H9 (cell line): ENCODE results near the gene SCAMP3. TPM values are rescaled to one million over a fixed set of nuclear protein-coding genes. Genes with fewer than 3 reads are reported as not detected.
"Not testable (repeated sequence)": the region's sequence is repeated elsewhere in the genome, so short reads cannot be mapped to it uniquely, and the experiment has no call there.

Source experiments
- DNase-seq: peaks from one replicate; pipeline ENCODE4 v3.0.0-alpha.2; 2017
- H2AFZ ChIP-seq: one replicate; pipeline ENCODE4 v1.6.1; 2013; ENCODE audit warnings: mild to moderate bottlenecking, low read length, control low read depth, moderate library complexity
- H2AK5ac ChIP-seq: 2 replicates; pipeline ENCODE4 v1.6.1; 2013; ENCODE audit warnings: low read length, control low read depth, mixed read lengths; ENCODE audit not compliant: insufficient read length
- H2BK120ac ChIP-seq: one replicate; pipeline ENCODE4 v1.6.1; 2013; ENCODE audit warnings: low read depth, mild to moderate bottlenecking, low read length, control low read depth, inconsistent platforms; ENCODE audit not compliant: poor library complexity, severe bottlenecking
- H2BK12ac ChIP-seq: 2 replicates; pipeline ENCODE4 v1.6.1; 2013; ENCODE audit warnings: low read length, control low read depth, mixed read lengths, low read depth; ENCODE audit not compliant: insufficient read length
- H2BK15ac ChIP-seq: 2 replicates; pipeline ENCODE4 v1.6.1; 2013; ENCODE audit warnings: low read depth, low read length, control low read depth
- H2BK20ac ChIP-seq: one replicate; pipeline ENCODE4 v1.6.1; 2013; ENCODE audit warnings: low read depth, mild to moderate bottlenecking, low read length, control low read depth, inconsistent platforms; ENCODE audit not compliant: poor library complexity, severe bottlenecking
- H2BK5ac ChIP-seq: 2 replicates; pipeline ENCODE4 v1.6.1; 2013; ENCODE audit warnings: low read length, control low read depth, mixed read lengths; ENCODE audit not compliant: insufficient read length
- H3K14ac ChIP-seq: 2 replicates; pipeline ENCODE4 v1.6.1; 2013; ENCODE audit warnings: low read length, control low read depth; ENCODE audit not compliant: insufficient read depth
- H3K18ac ChIP-seq: 2 replicates; pipeline ENCODE4 v1.6.1; 2013; ENCODE audit warnings: low read depth, mild to moderate bottlenecking, mixed read lengths, low read length, control low read depth; ENCODE audit not compliant: insufficient read length
- H3K23ac ChIP-seq: 2 replicates; pipeline ENCODE4 v1.6.1; 2013; ENCODE audit warnings: low read length, control low read depth, mixed read lengths, low read depth; ENCODE audit not compliant: insufficient read length
- H3K23me2 ChIP-seq: 2 replicates; pipeline ENCODE4 v1.6.1; 2013; ENCODE audit warnings: low read depth, mild to moderate bottlenecking, mixed read lengths, low read length, control low read depth; ENCODE audit not compliant: insufficient read length, poor library complexity, severe bottlenecking
- H3K27ac ChIP-seq: 2 replicates; pipeline ENCODE4 v1.5.1; 2013; ENCODE audit warnings: low read length, control low read depth, mixed read lengths, low read depth; ENCODE audit not compliant: insufficient read length
- H3K27me3 ChIP-seq: 2 replicates; pipeline ENCODE4 v1.6.1; 2013; ENCODE audit warnings: low read length, control low read depth, inconsistent platforms; ENCODE audit not compliant: insufficient read depth
- H3K4ac ChIP-seq: 2 replicates; pipeline ENCODE4 v1.6.1; 2013; ENCODE audit warnings: low read depth, mild to moderate bottlenecking, control low read depth, inconsistent platforms, low read length, moderate library complexity
- H3K4me1 ChIP-seq: 2 replicates; pipeline ENCODE4 v1.6.1; 2013; ENCODE audit warnings: low read length, control low read depth, inconsistent platforms; ENCODE audit not compliant: insufficient read depth
- H3K4me2 ChIP-seq: 2 replicates; pipeline ENCODE4 v1.6.1; 2013; ENCODE audit warnings: low read length, control low read depth, mixed read lengths; ENCODE audit not compliant: insufficient read length, insufficient read depth
- H3K56ac ChIP-seq: 2 replicates; pipeline ENCODE4 v1.6.1; 2013; ENCODE audit warnings: low read depth, mild to moderate bottlenecking, mixed read lengths, low read length, control low read depth; ENCODE audit not compliant: insufficient read length
- H3K79me1 ChIP-seq: 2 replicates; pipeline ENCODE4 v1.6.1; 2013; ENCODE audit warnings: low read depth, mild to moderate bottlenecking, moderate library complexity, low read length, control low read depth, inconsistent platforms; ENCODE audit not compliant: insufficient read depth, poor library complexity, severe bottlenecking
- H3K79me2 ChIP-seq: 2 replicates; pipeline ENCODE4 v1.6.1; 2013; ENCODE audit warnings: low read length, control low read depth, inconsistent platforms; ENCODE audit not compliant: insufficient read depth
- H3K9ac ChIP-seq: 2 replicates; pipeline ENCODE4 v1.6.1; 2013; ENCODE audit warnings: low read length, control low read depth, mixed read lengths; ENCODE audit not compliant: insufficient read length; ENCODE audit errors: extremely low read depth
- H3K9me3 ChIP-seq: one replicate; pipeline ENCODE4 v1.6.1; 2013; ENCODE audit warnings: low read depth, low read length, inconsistent platforms; ENCODE audit not compliant: control insufficient read depth
- H3T11ph ChIP-seq: one replicate; pipeline ENCODE4 v1.6.1; 2013; ENCODE audit warnings: mild to moderate bottlenecking, low read length, control low read depth, inconsistent platforms
- H4K20me1 ChIP-seq: one replicate; pipeline ENCODE4 v1.6.1; 2013; ENCODE audit not compliant: control insufficient read depth, insufficient read length, insufficient read depth
- H4K5ac ChIP-seq: 2 replicates; pipeline ENCODE4 v1.6.1; 2013; ENCODE audit warnings: low read depth, mild to moderate bottlenecking, mixed read lengths, low read length, control low read depth; ENCODE audit not compliant: insufficient read length
- H4K8ac ChIP-seq: replicated peaks from 2 replicates; pipeline ENCODE4 v1.6.1; 2013; ENCODE audit warnings: low read length, control low read depth, mixed read lengths, low read depth; ENCODE audit not compliant: insufficient read length
- H4K91ac ChIP-seq: 2 replicates; pipeline ENCODE4 v1.6.1; 2013; ENCODE audit warnings: low read depth, mild to moderate bottlenecking, moderate library complexity, mixed read lengths, low read length, control low read depth; ENCODE audit not compliant: insufficient read length
- H3K27ac Mint-ChIP-seq, 3 experiments: 2 replicates in 2 of 3; 3 replicates in 1 of 3; pipeline ENCODE4 v1.8.0; 2020 to 2021; ENCODE audit warnings: mixed read lengths in 3 of 3, mild to moderate bottlenecking in 1 of 3, moderate library complexity in 1 of 3
- H3K27me3 Mint-ChIP-seq: 2 replicates; pipeline ENCODE4 v1.8.0; 2021; ENCODE audit warnings: low read depth, mild to moderate bottlenecking, moderate library complexity, mixed read lengths
- H3K36me3 Mint-ChIP-seq, 3 experiments: 2 replicates in 2 of 3; 3 replicates in 1 of 3; pipeline ENCODE4 v1.8.0; 2020 to 2021; ENCODE audit warnings: low read depth in 3 of 3, mixed read lengths in 3 of 3; ENCODE audit not compliant: insufficient read depth in 1 of 3
- H3K4me1 Mint-ChIP-seq, 2 experiments: 2 replicates each; pipeline ENCODE4 v1.8.0; 2020; ENCODE audit warnings: mixed read lengths in 2 of 2
- H3K4me3 Mint-ChIP-seq, 2 experiments: 2 replicates in 1 of 2; 3 replicates in 1 of 2; pipeline ENCODE4 v1.8.0; 2020 to 2021; ENCODE audit warnings: mild to moderate bottlenecking in 2 of 2, mixed read lengths in 2 of 2, moderate library complexity in 1 of 2
- H3K9me3 Mint-ChIP-seq, 2 experiments: 2 replicates in 1 of 2; 3 replicates in 1 of 2; pipeline ENCODE4 v1.8.0; 2020; ENCODE audit warnings: mild to moderate bottlenecking in 2 of 2, mixed read lengths in 2 of 2, moderate library complexity in 1 of 2
- WGBS: extraction: QIAGEN DNeasy Blood & Tissue Kit; methylation state at CpG from one replicate; pipeline ENCODE4 v1.1.7; 2013; ENCODE audit warnings: missing lambda C conversion rate, low lambda C conversion rate, mixed read lengths; ENCODE audit not compliant: insufficient read length; ENCODE audit errors: extremely low coverage; 5-methylcytosine and 5-hydroxymethylcytosine counted together
- total RNA-seq: library from RNA; stranded (reverse); gene quantifications from 2 replicates; pipeline ENCODE4 v1.2.1, GENCODE V29; 2021

The SCAMP3 gene
- total RNA-seq, 1 experiment from 2014 or later = 52.5 TPM

DNA sequence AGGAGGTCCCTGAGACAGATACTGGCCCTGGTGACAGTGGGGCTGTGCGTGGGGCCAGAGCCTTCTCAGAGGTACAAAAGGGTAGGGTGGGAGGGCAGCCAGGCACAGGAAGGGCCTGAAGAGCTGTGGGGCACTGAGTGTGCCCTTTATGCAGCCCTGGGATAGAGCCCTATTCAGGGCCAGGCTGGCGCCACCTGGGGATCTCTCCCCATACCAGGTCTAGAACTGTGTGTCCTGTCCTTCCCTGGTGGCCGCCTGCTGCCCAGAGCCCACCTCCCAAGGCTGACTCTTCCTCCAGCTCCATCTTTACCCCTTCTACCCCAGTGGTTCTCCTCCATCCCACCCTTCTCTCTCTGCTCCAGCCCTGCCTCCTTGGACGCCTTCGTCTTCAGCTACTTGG, 28.7 kb downstream of the SCAMP3 start:
- no CpG with 5 or more reads among the region's 5 CpGs for WGBS
- not testable (repeated sequence) for H4K8ac ChIP-seq

DNA sequence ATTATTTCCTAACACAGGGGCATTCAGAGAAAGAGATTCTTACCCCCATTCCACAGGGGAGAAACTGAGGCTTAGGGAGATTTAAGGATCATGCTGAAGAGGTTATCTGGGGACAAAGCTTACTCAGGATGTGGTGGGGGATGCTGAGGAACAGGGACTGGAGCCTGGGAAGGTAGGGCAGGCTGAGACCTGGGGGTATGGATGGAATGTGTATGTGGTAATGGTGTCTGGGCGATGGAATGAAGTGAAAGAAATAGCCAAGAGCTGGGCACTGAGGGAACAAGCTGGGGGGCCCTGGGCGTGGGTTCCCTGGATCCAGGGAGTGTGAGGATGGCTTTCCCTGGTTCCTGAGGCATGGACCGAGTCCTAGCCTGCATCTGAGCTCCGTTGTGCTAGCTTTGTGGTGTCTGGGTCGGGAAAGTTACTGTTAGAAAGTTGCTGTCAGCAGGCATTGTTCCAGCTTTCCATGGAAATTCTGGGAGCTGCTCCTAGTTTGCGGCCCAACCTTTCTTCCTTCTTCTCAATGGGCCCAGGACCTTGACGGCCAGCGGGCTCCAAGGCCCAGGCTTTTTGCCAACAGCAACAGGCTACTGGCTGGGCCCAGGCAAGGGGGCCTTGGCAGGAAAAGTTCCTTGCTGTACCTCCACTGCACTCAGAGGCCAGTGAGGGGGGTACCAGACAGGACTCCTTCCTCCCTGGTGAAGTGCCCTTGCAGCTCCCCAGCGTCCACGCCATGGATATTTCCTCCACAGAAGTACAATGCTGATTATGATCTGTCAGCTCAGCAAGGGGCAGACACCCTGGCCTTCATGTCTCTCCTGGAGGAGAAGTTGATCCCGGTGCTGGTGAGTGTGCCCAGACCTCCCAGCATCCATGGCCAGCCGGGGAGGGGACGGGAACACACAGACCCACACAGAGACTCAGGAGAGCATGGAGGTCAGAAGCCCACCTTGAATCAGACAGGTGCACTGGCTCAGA, 29.9 kb downstream of the SCAMP3 start:
- not testable (repeated sequence) for H3K27me3 ChIP-seq, H3K23me2 ChIP-seq, H2BK12ac ChIP-seq, DNase-seq, H3K9me3 Mint-ChIP-seq, H3K4ac ChIP-seq, H3K9ac ChIP-seq, H2BK20ac ChIP-seq, H3K27ac Mint-ChIP-seq, H3K4me2 ChIP-seq, H4K20me1 ChIP-seq, H4K8ac ChIP-seq, H3K4me3 Mint-ChIP-seq, H3K79me2 ChIP-seq, H3T11ph ChIP-seq, H2AFZ ChIP-seq, H2BK15ac ChIP-seq, H3K18ac ChIP-seq, H3K23ac ChIP-seq, H2BK120ac ChIP-seq, H2BK5ac ChIP-seq, H4K5ac ChIP-seq, H3K9me3 ChIP-seq, H3K14ac ChIP-seq, H3K27ac ChIP-seq, H3K79me1 ChIP-seq, H2AK5ac ChIP-seq, H3K56ac ChIP-seq, H3K4me1 ChIP-seq, H4K91ac ChIP-seq
- H3K36me3 Mint-ChIP-seq = peaks cover 4 to 17% (median 17%) of the 10 kb centered on the region in 3 experiments; a peak in 6 of 7 replicates
- WGBS = no CpG with 5 or more reads among the region's 13 CpGs
- peaks cover 39% of the 10 kb centered on the region for H3K27me3 Mint-ChIP-seq
- H3K4me1 Mint-ChIP-seq = peaks cover 10 to 11% of the 10 kb centered on the region in 2 experiments

More for the DNA sequence above, 28.7 kb downstream of the SCAMP3 start:
- not testable (repeated sequence) for H3K79me2 ChIP-seq, H2BK20ac ChIP-seq, H3K23ac ChIP-seq, H3T11ph ChIP-seq, DNase-seq, H3K9me3 ChIP-seq, H3K4me1 Mint-ChIP-seq, H3K4me2 ChIP-seq, H3K9me3 Mint-ChIP-seq, H3K4ac ChIP-seq, H3K79me1 ChIP-seq, H3K56ac ChIP-seq, H2AFZ ChIP-seq, H4K20me1 ChIP-seq, H3K18ac ChIP-seq, H2AK5ac ChIP-seq, H3K4me3 Mint-ChIP-seq, H2BK15ac ChIP-seq, H4K5ac ChIP-seq, H2BK120ac ChIP-seq, H4K91ac ChIP-seq, H3K27ac ChIP-seq, H3K14ac ChIP-seq, H3K23me2 ChIP-seq, H3K27ac Mint-ChIP-seq, H3K27me3 ChIP-seq, H3K9ac ChIP-seq, H3K4me1 ChIP-seq, H2BK12ac ChIP-seq, H2BK5ac ChIP-seq
- Mint-ChIP-seq H3K27me3 (peaks cover 36% of the 10 kb centered on the region), H3K36me3 (peaks cover 4 to 24% (median 19%) of the 10 kb centered on the region in 3 experiments; a peak in 6 of 7 replicates)
